ENCODE data around the gene NR4A1.

GRCh38 chr12:52089491-52089890 lies 38.2 kb downstream of the NR4A1 start:
- no peak for TF ChIP-seq CTCF (optimal IDR thresholded peaks at IDR 0.05 in 1 of 3, IDR thresholded peaks at IDR 0.05 in 1 of 3, conservative IDR thresholded peaks at IDR 0.05 in 1 of 3; ENCODE audit: extremely low read depth in 1 of 3, insufficient read depth in 2 of 3, low read length in 3 of 3)
- TF ChIP-seq EZH2 (IDR thresholded peaks at IDR 0.05; ENCODE audit: low read length) = no peak

Data from keratinocyte (primary cell).